Activated CD4-positive, alpha-beta T cell treated with anti-CD3 and anti-CD28 coated beads, Interleukin-2, amount 50 U/mL, for 1 hour (primary cell): ENCODE data around the gene FBLIM1.
"Not testable (repeated sequence)": the region's sequence is repeated elsewhere in the genome, so short reads cannot be mapped to it uniquely, and the experiment has no call there.

ENCODE experiments used
- DNase-seq: peaks from one replicate; pipeline ENCODE4 v3.0.0-alpha.2; 2020

FBLIM1 gene

DNA sequence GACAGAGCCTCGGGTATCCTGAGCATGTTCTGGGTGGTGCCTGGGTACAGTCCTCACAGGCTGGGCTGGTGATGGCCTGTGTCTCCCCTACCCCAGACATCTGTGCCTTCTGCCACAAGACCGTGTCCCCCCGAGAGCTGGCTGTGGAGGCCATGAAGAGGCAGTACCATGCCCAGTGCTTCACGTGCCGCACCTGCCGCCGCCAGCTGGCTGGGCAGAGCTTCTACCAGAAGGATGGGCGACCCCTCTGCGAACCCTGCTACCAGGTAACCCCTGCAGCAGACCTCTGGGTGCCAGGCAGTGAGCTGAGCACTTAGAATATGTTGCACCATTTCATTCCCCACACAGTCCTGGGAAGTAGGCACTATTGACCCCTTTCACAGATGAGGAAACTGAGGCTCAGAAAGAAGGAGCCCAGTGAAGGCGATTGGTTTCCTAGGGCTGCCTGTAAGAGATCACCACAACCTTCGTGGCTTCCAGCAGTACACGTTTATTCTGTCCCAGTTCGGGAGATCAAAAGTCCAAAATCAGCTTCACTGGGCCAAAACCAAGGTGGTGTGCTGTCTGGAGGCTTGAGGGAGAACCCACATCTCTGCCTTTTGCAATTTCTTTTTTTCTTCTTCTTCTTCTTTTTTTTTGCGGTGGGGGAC is 11.8 kb downstream of the FBLIM1 start:
- DNase-seq: no peak

DNA sequence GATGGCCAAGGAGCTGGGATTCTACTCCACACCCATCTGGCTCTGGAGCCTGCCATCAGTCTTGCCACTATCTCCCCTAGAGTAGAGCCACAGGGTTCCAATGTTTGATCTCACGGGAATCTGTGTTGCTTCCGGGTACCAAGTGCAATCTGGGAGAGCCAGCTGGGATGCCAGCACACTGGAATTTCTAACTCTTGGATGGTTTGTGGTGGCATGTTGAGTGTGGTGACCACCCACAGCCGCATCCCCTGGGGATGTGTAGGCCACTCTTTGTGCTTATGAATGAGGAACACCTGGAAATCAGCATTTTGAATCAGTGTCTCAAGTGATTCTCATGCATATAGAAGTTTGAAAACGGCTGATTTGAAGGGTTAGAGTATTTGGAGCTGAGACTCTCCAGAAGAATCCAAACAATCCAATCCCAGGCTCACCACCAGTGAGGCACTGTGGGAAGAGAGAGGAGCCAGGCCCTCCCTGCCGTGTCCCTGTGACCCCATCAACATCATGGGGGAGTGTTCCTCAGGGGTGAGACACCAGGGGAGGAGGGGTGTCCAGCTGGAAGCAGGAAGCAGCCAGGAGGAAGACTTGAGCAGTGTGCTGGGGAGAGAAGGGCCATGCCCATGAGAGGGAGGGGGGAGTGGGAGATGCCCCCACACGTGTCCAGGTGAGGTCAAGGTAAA is 13.4 kb downstream of the FBLIM1 start:
- no peak for DNase-seq

DNA sequence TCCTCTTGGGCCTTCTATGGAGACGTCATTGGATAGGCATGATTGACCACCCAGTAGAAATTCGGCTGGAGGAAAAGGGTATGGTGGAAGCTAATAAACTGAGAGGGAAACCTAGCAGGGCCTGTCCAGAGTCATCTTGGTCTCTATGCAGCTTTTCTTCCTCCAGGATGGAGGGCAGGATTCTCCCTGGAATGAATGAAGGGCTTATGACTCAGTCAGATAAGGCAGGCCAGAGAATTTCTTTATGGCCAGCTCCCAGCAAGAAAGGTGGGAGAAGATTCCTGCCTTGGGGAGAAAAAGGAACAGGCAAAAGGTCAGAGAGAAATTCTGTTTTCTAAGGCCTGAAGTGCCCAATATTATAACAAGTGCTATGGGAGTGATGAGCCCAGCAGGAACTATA is 17.1 kb downstream of the FBLIM1 start:
- no peak for DNase-seq

- no peak for DNase-seq
Observed at GRCh38 chr1:15777909-15778707, 19.5 kb downstream of the FBLIM1 start.

- DNase-seq: no peak
Observed at GRCh38 chr1:15785683-15786082, 27.1 kb downstream of the FBLIM1 start.

- no peak for DNase-seq
Observed at GRCh38 chr1:15786581-15786980, 28.0 kb downstream of the FBLIM1 start.

DNA sequence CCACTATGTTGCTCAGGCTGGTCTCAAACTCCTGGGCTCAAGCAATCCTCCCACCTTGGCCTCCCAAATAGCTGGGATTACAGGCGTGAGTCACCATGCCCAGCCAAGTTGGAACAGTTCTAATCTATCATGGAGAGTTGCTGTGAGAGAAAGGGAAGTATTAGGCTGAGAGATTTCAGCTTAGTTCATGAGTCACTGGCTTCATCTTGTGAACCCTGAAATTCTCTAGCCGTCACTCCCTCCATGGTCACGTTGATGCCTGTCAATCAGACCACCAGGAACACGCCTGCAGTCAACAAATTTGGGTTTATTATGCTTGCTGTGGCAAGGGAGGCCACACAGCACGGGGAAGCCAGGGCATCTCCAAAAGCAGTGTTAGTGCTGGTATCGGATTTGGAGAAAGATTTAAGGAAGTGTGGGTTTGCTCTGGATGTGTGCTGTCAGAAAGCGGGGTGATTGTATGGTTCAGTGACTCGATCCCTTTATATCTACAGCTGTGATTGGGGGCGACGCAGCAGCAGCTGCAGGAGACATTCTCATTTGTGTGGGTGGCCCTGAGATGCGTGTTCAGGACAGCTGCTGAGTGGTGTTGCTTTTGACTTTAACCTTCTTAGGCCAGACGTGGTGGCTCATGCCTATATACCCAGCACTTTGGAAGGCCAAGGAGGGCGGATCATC is 30.2 kb downstream of the FBLIM1 start:
- DNase-seq: no peak

- no peak for DNase-seq
Observed at GRCh38 chr1:15796086-15796462, 37.5 kb downstream of the FBLIM1 start.

- DNase-seq: no peak
Observed at GRCh38 chr1:15797614-15798390, 39.2 kb downstream of the FBLIM1 start.

DNA sequence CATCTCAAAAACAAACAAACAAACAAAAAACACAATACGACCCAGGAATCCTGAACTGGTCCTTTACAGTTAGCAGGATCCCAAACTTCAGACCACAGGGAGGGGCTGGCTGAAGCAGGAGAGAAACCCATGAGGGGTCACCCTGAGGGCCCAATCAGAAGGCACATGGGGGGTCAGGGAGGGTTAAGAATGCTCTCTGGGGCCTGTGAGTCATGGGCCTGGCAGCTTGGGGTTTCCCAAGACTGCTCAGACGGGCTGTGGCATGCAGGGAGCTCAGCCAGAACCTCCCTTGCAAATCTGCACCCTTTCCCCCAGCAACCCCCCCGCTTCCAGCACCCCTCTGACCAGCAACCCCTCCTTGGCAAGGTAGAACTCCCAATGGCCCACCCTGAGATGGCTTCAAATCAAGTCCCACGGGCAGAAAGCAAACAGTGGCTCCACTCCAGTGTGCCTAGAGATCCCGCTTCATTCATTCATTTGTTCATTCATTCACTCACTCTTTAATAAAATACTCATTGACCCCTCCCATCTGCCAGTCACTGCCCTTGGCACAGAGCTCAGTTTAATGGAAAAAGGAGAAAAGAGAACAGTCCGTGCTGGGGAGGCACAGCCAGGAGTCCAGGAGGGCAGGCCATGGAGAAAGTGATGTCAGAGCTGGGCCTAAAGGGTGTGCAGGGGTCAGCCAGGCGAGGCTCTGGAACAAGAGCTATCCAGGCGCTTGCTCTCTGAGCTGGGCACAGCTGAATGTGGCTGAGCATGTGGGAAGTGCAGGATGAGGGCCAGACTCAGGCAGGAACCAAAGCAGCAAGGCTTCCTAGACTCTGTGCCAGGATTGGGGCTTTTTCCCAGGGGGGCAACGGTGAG is 40.6 kb downstream of the FBLIM1 start:
- no peak for DNase-seq

GRCh38 chr1:15799928-15800835 is 41.6 kb downstream of the FBLIM1 start:
- DNase-seq: no peak

DNA sequence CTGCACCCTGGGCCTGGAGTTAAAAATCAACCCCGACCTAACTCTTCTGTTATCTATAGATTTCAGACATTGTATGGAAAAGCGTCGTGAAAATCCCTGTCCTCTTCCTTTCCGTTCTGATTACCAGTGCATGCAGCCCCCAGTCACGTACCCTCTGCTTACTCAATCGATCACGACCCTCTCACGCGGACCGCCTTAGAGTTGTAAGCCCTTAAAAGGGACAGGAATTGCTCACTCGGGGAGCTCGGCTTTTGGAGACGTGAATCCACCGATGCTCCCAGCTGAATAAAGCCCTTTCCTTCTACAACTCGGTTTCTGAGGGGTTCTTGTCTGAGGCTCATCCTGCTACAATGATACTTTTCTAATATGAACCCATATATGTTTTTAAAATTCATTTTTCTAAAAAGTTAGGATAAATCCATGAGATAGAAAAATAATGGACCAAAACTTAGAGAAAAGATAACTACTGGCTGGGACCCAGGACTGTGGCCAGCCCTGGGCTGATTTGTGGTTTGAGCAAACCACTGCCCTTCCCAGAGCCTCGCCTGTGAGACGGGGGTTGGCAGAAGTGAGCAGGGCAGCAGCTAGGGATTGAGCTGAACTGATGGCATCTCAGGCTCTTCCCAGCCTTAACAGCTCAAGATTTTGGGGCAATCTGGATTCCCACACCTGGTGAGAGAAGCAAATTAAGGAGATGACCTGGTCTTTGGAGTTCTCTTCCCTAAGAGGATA is 43.8 kb downstream of the FBLIM1 start:
- no peak for DNase-seq

DNA sequence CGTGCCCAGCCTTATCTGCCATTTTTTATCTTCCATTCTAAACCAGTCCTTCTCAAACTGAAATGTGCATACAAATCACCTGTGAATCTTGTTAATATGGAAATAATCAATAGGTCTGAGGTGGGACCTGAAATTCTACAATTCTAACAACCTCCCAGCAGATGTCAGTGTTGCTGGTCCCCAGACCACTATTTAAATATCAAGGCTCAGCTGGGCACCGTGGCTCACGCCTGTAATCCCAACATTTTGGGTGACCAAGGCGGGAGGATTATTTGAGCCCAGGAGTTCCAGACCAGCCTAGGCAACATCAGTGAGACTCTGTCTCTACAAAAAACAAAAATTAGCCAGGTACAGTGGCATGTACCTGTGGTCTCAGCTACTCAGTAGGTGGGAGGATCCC is 44.8 kb downstream of the FBLIM1 start:
- DNase-seq: peak; percentile 12

GRCh38 chr1:15804060-15804459 is 45.5 kb downstream of the FBLIM1 start:
- DNase-seq: no peak

- no peak for DNase-seq
Observed at GRCh38 chr1:15807121-15807520, 48.5 kb downstream of the FBLIM1 start.

GRCh38 chr1:15807549-15807948 is 49.0 kb downstream of the FBLIM1 start, which contains the start of gene UQCRHL:
Gene UQCRHL (minus strand): TSS chr1:15807649. CDS start chr1:15807649, 0 bp downstream.
- not testable (repeated sequence) for DNase-seq

GRCh38 chr1:15808955-15809354 is 50.4 kb downstream of the FBLIM1 start:
- DNase-seq: no peak

- DNase-seq: no peak
Observed at GRCh38 chr1:15810073-15810472, 51.5 kb downstream of the FBLIM1 start.

DNA sequence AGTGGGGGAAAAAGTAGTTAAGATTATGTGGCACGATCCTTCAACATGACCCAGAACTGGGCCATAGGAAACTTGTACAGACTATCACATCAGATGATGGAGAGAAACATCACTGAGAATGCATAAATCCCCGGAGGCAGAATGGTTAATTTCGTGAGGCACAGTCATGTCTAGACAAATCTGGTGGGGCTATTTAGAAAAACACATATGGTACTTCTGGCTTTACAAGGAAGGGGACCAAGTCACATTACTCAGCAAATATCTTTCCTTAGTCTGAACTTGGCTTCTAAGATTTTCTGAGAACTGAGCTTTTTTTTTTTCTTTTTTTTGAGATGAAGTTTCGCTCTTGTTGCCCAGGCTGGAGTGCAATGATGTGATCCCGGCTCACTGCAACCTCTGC is 58.1 kb downstream of the FBLIM1 start:
- no peak for DNase-seq

DNA sequence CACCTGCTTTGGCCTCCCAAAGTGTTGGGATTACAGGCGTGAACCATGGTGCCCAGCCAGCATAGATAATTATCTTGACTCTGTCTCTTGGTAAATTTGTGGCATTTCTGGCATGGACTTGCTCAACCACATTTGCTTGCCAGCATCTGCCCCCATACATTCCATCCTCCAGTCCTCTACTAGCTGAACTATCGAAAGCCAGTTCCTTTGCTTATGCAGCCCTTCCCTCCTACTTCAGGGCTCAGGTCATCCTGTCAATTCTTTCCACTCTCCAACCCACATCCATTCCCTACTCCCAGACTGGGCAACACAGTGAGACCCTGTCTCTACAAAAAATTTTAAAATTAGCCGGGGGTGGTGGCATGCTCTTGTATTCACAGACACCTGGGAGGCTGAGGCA is 61.9 kb downstream of the FBLIM1 start:
- DNase-seq: no peak
